A673 (cell line): ENCODE data around the gene WNT4. TPM values are rescaled to one million over a fixed set of nuclear protein-coding genes. Genes with fewer than 3 reads are reported as not detected.

ENCODE experiments used
- BruUV-seq: library from RNA; stranded (reverse); fragments of 400-500 nt; replicated peaks from 2 replicates; lab custom pipeline; 2021; lab: Mats Ljungman, UMichigan
- CTCF ChIA-PET: fragments of 300-600 bp; sonication (Branson Sonifier 250); formaldehyde crosslinking; loops from one replicate; lab custom pipeline; 2022; ENCODE audit warnings: antibody characterized with exemption; lab: Charles Lee
- POLR2A ChIA-PET: fragments of 300-600 bp; sonication (Branson Sonifier 250); formaldehyde crosslinking; loops from one replicate; lab custom pipeline; 2022; ENCODE audit warnings: antibody characterized with exemption; ENCODE audit not compliant: low non-redundant PET; lab: Charles Lee
- DNase-seq: peaks from one replicate; pipeline ENCODE4 v3.0.0-alpha.2; 2015; ENCODE audit warnings: low spot score
- H3K27ac ChIP-seq: fragments of 200-600 bp; sonication (generic); 2 replicates; pipeline ENCODE4 v1.5.1; 2016; ENCODE audit warnings: mixed run types, low read depth, mild to moderate bottlenecking, mixed read lengths, antibody characterized with exemption, low read length; ENCODE audit not compliant: poor library complexity, severe bottlenecking
- H3K27me3 ChIP-seq: fragments of 200-600 bp; sonication (generic); replicated peaks from 2 replicates; pipeline ENCODE4 v1.6.1; 2017; ENCODE audit warnings: mixed run types, low read depth, mild to moderate bottlenecking, mixed read lengths, antibody characterized with exemption, low read length; ENCODE audit not compliant: insufficient read depth, poor library complexity
- H3K36me3 ChIP-seq: fragments of 200-600 bp; sonication (generic); 2 replicates; pipeline ENCODE4 v1.6.1; 2016; ENCODE audit warnings: mixed run types, mild to moderate bottlenecking, mixed read lengths, antibody characterized with exemption, low read length; ENCODE audit not compliant: insufficient read depth, poor library complexity, severe bottlenecking
- H3K4me1 ChIP-seq: fragments of 200-600 bp; sonication (generic); 2 replicates; pipeline ENCODE4 v1.6.1; 2017; ENCODE audit warnings: mixed run types, mild to moderate bottlenecking, mixed read lengths, antibody characterized with exemption, low read length; ENCODE audit not compliant: insufficient read depth, poor library complexity, severe bottlenecking
- H3K4me3 ChIP-seq: fragments of 200-600 bp; sonication (generic); 2 replicates; pipeline ENCODE4 v1.5.1; 2016; ENCODE audit warnings: low read depth, mixed run types, mild to moderate bottlenecking, mixed read lengths, low read length; ENCODE audit not compliant: poor library complexity, severe bottlenecking
- H3K9me3 ChIP-seq: fragments of 200-600 bp; sonication (generic); 2 replicates; pipeline ENCODE4 v1.6.1; 2016; ENCODE audit warnings: mixed run types, low read depth, mild to moderate bottlenecking, mixed read lengths, antibody characterized with exemption, low read length; ENCODE audit not compliant: poor library complexity, severe bottlenecking
- EZH2 ChIP-seq: fragments of 200-600 bp; sonication (generic); IDR thresholded peaks from 2 replicates; pipeline ENCODE4 v1.6.1; 2017; ENCODE audit warnings: borderline replicate concordance, low read depth, mild to moderate bottlenecking, mixed read lengths, antibody characterized with exemption, low read length; ENCODE audit not compliant: poor library complexity, severe bottlenecking
- intact Hi-C: fragments of 100-400 bp; cut with micrococcal nuclease; formaldehyde crosslinking; loops from one replicate; pipeline ENCODE4 v1.10.0; 2022; ENCODE audit not compliant: unreplicated experiment
- total RNA-seq: library from RNA; stranded (reverse); gene quantifications from 2 replicates; pipeline ENCODE4 v1.2.3, GENCODE V29; 2021
- TF ChIP-seq, protein P1 (sequence below): fragments of 300-800, 200-600 bp; sonication (generic); conservative IDR thresholded peaks from 2 replicates; pipeline ENCODE4 v1.5.1; 2017; ENCODE audit warnings: low read depth, mild to moderate bottlenecking, antibody characterized with exemption, low read length, moderate library complexity, mixed read lengths

WNT4 gene
- total RNA-seq, 1 experiment from 2014 or later = not detected

DNA sequence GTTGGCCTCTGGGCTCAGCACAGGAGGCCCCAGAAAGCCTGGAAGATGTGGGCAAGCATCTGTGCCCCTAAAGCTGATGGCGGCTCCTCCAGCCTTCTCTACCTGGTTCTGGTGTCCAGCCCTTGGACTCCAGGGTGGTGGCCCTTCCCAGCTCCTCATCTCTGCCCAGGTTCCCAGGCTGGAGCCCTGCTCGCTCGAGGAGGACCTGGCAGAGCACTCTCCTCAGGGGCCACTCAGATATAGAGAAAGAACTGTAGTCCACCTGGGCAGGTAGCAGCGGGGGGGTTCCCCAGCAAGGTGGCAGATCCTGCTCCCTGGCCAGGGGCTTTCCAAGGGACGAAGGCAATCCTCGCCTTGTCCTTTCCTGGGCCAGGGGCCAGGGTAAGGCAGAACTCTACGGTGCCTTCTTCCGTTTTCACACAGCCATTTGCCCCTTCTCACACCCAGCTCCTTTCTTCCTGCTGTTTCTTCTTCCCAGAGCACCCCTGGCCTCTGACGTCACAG, 18.9 kb downstream of the WNT4 start:
- intact Hi-C loops = no loop called here
- H3K27ac ChIP-seq = no peak overlapping the region
- CTCF ChIA-PET = interaction anchor here (1.3 kb wide), 1 partner anchor 19 kb away, joined by 5 read pairs; no protein-coding TSS in a partner anchor
- H3K9me3 ChIP-seq = no peaks in the 10 kb centered on the region
- BruUV-seq = no TSS peak
- H3K4me1 ChIP-seq = no peaks in the 10 kb centered on the region
- TF ChIP-seq EZH2 = no peak
- TF ChIP-seq, protein P1, sequence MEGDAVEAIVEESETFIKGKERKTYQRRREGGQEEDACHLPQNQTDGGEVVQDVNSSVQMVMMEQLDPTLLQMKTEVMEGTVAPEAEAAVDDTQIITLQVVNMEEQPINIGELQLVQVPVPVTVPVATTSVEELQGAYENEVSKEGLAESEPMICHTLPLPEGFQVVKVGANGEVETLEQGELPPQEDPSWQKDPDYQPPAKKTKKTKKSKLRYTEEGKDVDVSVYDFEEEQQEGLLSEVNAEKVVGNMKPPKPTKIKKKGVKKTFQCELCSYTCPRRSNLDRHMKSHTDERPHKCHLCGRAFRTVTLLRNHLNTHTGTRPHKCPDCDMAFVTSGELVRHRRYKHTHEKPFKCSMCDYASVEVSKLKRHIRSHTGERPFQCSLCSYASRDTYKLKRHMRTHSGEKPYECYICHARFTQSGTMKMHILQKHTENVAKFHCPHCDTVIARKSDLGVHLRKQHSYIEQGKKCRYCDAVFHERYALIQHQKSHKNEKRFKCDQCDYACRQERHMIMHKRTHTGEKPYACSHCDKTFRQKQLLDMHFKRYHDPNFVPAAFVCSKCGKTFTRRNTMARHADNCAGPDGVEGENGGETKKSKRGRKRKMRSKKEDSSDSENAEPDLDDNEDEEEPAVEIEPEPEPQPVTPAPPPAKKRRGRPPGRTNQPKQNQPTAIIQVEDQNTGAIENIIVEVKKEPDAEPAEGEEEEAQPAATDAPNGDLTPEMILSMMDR = no peak
- H3K4me3 ChIP-seq = no peak overlapping the region
- no peaks in the 10 kb centered on the region for H3K27me3 ChIP-seq
- DNase-seq = no peak
- POLR2A ChIA-PET = no interaction called here
- no peaks in the 10 kb centered on the region for H3K36me3 ChIP-seq

DNA sequence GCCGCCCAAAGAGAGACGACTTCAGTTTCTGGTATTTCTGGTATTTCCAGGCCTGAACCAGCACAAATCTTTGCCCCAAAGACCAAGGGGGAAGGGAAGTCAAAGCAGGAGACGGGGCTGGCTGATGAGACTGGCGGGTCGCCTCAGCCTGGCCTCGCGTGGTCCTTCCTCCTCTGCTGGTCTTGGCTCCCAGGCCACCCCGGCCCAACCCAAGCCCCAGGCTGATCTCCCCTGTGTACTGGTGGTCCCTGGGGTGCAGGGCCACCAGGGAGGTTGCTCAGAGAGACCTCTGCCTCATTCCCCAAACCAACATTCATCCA, 19.9 kb downstream of the WNT4 start:
- BruUV-seq = no TSS peak
- Histone ChIP-seq H3K4me1 (no peaks in the 10 kb centered on the region), H3K27me3 (no peaks in the 10 kb centered on the region), H3K27ac (no peak overlapping the region), H3K4me3 (no peak overlapping the region), H3K9me3 (no peaks in the 10 kb centered on the region), H3K36me3 (no peaks in the 10 kb centered on the region)
- ChIA-PET POLR2A (no interaction called here), CTCF (interaction anchor here (1.3 kb wide), 1 partner anchor 18 kb away, joined by 5 read pairs; no protein-coding TSS in a partner anchor)
- TF ChIP-seq, protein P1 = no peak
- no peak for TF ChIP-seq EZH2
- no peak for DNase-seq
- intact Hi-C loops = no loop called here

DNA sequence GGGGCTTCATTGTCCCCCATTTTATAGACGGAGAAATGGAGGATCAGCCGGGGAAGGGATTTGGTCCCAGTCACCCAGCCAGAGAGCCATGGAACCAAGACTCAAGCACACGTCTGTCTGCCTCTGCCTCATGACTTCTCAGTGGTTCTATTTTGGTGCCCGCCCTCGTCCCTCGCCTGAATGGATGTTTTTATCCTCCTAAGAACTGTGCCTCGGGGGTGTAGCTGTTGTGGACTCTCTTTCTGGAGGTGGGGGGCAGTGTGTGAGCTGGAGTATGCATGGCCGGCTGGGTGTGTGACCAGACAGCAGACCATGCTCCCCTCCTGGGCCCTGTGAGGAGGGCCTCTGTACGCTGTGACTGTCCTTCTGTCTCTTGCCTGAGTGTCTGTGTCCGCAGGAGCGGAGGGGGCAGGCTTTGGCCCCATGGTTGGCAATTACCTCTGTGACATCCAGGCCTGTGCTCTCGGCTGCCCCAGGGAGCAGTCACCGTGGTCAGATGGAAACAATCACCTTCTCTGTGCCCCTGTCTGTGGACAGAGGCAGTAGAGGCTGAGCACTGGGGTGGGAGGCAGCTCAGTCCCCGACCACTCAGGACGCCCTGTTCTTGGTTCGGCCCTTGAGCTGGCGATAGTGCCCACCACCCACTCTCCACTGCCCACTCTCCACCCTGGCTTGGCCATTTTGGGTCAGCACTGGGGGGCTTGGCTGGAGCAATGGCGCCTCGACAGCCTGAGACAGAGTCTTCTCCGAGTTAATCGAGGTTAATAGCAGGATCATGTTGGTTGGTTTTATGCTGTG, 20.4 kb downstream of the WNT4 start:
- no peak overlapping the region for H3K27ac ChIP-seq
- CTCF ChIA-PET = no interaction called here
- no peaks in the 10 kb centered on the region for H3K9me3 ChIP-seq
- TF ChIP-seq, protein P1 = no peak
- no peak for TF ChIP-seq EZH2
- no peaks in the 10 kb centered on the region for H3K4me1 ChIP-seq
- BruUV-seq = no TSS peak
- H3K4me3 ChIP-seq = no peak overlapping the region
- no peak for DNase-seq
- H3K27me3 ChIP-seq = no peaks in the 10 kb centered on the region
- intact Hi-C loops = no loop called here
- POLR2A ChIA-PET = no interaction called here
- no peaks in the 10 kb centered on the region for H3K36me3 ChIP-seq
